ENCODE data around the gene RNF7.

DNA sequence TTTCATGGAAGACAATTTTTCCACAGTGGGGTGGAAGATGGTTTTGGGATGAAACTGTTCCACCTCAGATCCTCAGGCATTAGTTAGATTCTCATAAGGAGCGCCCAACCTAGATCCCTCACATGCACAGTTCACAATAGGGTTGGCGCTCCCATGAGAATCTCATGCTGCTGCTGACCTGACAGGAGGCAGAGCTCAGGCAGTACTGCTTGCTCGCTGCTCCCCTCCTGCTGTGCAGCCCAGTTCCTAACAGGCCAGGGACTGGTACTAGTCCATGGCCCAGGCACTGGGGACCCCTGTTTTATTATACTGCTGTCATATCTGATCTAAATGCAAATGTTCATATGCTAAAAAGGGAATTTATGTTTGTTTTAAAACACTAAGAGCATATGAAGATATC is 15.3 kb downstream of the RNF7 start:
- TF ChIP-seq, protein P1, sequence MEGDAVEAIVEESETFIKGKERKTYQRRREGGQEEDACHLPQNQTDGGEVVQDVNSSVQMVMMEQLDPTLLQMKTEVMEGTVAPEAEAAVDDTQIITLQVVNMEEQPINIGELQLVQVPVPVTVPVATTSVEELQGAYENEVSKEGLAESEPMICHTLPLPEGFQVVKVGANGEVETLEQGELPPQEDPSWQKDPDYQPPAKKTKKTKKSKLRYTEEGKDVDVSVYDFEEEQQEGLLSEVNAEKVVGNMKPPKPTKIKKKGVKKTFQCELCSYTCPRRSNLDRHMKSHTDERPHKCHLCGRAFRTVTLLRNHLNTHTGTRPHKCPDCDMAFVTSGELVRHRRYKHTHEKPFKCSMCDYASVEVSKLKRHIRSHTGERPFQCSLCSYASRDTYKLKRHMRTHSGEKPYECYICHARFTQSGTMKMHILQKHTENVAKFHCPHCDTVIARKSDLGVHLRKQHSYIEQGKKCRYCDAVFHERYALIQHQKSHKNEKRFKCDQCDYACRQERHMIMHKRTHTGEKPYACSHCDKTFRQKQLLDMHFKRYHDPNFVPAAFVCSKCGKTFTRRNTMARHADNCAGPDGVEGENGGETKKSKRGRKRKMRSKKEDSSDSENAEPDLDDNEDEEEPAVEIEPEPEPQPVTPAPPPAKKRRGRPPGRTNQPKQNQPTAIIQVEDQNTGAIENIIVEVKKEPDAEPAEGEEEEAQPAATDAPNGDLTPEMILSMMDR (IDR thresholded peaks at IDR 0.05; ENCODE audit: low read length): no peak
- TF ChIP-seq EZH2 (optimal IDR thresholded peaks at IDR 0.05; ENCODE audit: low read depth, low read length): no peak
